HCT116 (cell line): ENCODE data around the gene CCDC3. TPM values are rescaled to one million over a fixed set of nuclear protein-coding genes. Genes with fewer than 3 reads are reported as not detected.

Experiments used
- ATAC-seq: fragments of 200-7000 bp; cut with Tn5 transposase; 2 replicates; pipeline ENCODE4 v1.9.1; 2020; ENCODE audit warnings: mild to moderate bottlenecking, moderate library complexity
- BruUV-seq: library from RNA; stranded (reverse); fragments of 400-500 nt; replicated peaks from 2 replicates; lab custom pipeline; 2021; lab: Mats Ljungman, UMichigan
- CTCF ChIA-PET: fragments of 300-600 bp; sonication (Branson Sonifier 250); formaldehyde crosslinking; loops from one replicate; lab custom pipeline; 2021; ENCODE audit warnings: antibody characterized with exemption; lab: Charles Lee
- POLR2A ChIA-PET: fragments of 300-600, 350-600 bp; sonication (Branson Sonifier 250); formaldehyde crosslinking; loops from one replicate; lab custom pipeline; 2021; ENCODE audit warnings: antibody characterized with exemption; lab: Charles Lee
- RAD21 ChIA-PET, 2 experiments: fragments of 300-600 bp; sonication (Branson Sonifier 250); formaldehyde crosslinking; loops; one replicate each; lab custom pipeline; 2023; ENCODE audit warnings: low total read pairs in 2 of 2; ENCODE audit not compliant: uncharacterized antibody in 2 of 2, unreplicated experiment in 2 of 2, low non-redundant PET in 1 of 2; lab: Charles Lee
- DNase-seq: peaks from one replicate; pipeline ENCODE4 v3.0.0-alpha.2; 2010; ENCODE audit warnings: low read depth, low spot score
- H2AFZ ChIP-seq: fragments of 200-600 bp; shearing (Covaris generic), sonication (generic); 2 replicates; pipeline ENCODE4 v1.6.1; 2017; ENCODE audit warnings: low read depth, mixed run types, mixed read lengths, antibody characterized with exemption, low read length; ENCODE audit not compliant: poor library complexity, severe bottlenecking
- H3K27ac ChIP-seq: 2 replicates; pipeline ENCODE4 v1.5.1; 2012; ENCODE audit warnings: low read depth, low read length
- H3K27me3 ChIP-seq: fragments of 200-600 bp; sonication (generic); 2 replicates; pipeline ENCODE4 v1.6.1; 2016; ENCODE audit warnings: mixed run types, low read length, mixed read lengths; ENCODE audit not compliant: insufficient read depth
- H3K36me3 ChIP-seq, 2 experiments: fragments of 200-500 bp in 1 of 2; fragments of 200-600 bp in 1 of 2; sonication (Bioruptor generic) in 1 of 2; sonication (generic) in 1 of 2; 2 replicates each; pipeline versions ENCODE4 v1.5.1 to v1.6.1; 2014 to 2016; ENCODE audit warnings: low read length in 2 of 2, inconsistent platforms in 1 of 2, mixed read lengths in 1 of 2, mixed run types in 1 of 2; ENCODE audit not compliant: insufficient read depth in 2 of 2, control insufficient read depth in 1 of 2
- H3K4me1 ChIP-seq, 2 experiments: fragments of 200-600 bp in 1 of 2; sonication (generic) in 1 of 2; 2 replicates each; pipeline versions ENCODE4 v1.5.1 to v1.6.1; 2012 to 2017; ENCODE audit warnings: low read length in 2 of 2, inconsistent platforms in 1 of 2, mild to moderate bottlenecking in 1 of 2, mixed read lengths in 1 of 2, mixed run types in 1 of 2, moderate library complexity in 1 of 2; ENCODE audit not compliant: insufficient read depth in 2 of 2, control insufficient read depth in 1 of 2
- H3K4me2 ChIP-seq: fragments of 200-600 bp; sonication (generic); 2 replicates; pipeline ENCODE4 v1.6.1; 2017; ENCODE audit warnings: mixed run types, low read length, mixed read lengths
- H3K4me3 ChIP-seq, 2 experiments: fragments of 200-600 bp in 1 of 2; sonication (generic) in 1 of 2; replicated peaks in 1 of 2; 2 replicates each; pipeline ENCODE4 v1.5.1; 2011 to 2016; ENCODE audit warnings: low read length in 2 of 2, control low read depth in 1 of 2, low read depth in 1 of 2, mild to moderate bottlenecking in 1 of 2, mixed read lengths in 1 of 2, mixed run types in 1 of 2
- H3K79me2 ChIP-seq: fragments of 200-600 bp; sonication (generic); 2 replicates; pipeline ENCODE4 v1.6.1; 2017; ENCODE audit warnings: mild to moderate bottlenecking, mixed run types, low read length, moderate library complexity, mixed read lengths; ENCODE audit not compliant: insufficient read depth
- H3K9ac ChIP-seq: fragments of 200-600 bp; sonication (generic); 2 replicates; pipeline ENCODE4 v1.6.1; 2016; ENCODE audit warnings: low read length, mixed read lengths
- H3K9me2 ChIP-seq: fragments of 200-600 bp; sonication (generic), shearing (Covaris generic); 2 replicates; pipeline ENCODE4 v1.6.1; 2017; ENCODE audit warnings: mixed run types, mild to moderate bottlenecking, moderate library complexity; ENCODE audit not compliant: insufficient read depth
- H3K9me3 ChIP-seq, 2 experiments: fragments of 200-500 bp in 1 of 2; fragments of 200-600 bp in 1 of 2; sonication (Bioruptor generic) in 1 of 2; sonication (generic) in 1 of 2; 2 replicates each; pipeline ENCODE4 v1.6.1; 2014 to 2017; ENCODE audit warnings: low read length in 2 of 2, mixed read lengths in 2 of 2, inconsistent platforms in 1 of 2, low read depth in 1 of 2, mild to moderate bottlenecking in 1 of 2, mixed run types in 1 of 2, moderate library complexity in 1 of 2; ENCODE audit not compliant: control insufficient read depth in 1 of 2, insufficient read depth in 1 of 2
- H4K20me1 ChIP-seq: fragments of 200-600 bp; sonication (generic), shearing (Covaris generic); 2 replicates; pipeline ENCODE4 v1.6.1; 2017; ENCODE audit warnings: mixed run types, mild to moderate bottlenecking, moderate library complexity; ENCODE audit not compliant: insufficient read depth
- CEBPB ChIP-seq: IDR thresholded peaks from 2 replicates; pipeline ENCODE4 v1.6.1; 2012; ENCODE audit warnings: low read depth
- EGR1 ChIP-seq: IDR thresholded peaks from 2 replicates; pipeline ENCODE4 v1.6.1; 2012; ENCODE audit warnings: low read depth
- ELF1 ChIP-seq: IDR thresholded peaks from 2 replicates; pipeline ENCODE4 v1.6.1; 2012; ENCODE audit warnings: low read depth, borderline replicate concordance
- YY1 ChIP-seq: IDR thresholded peaks from 2 replicates; pipeline ENCODE4 v1.6.1; 2011; ENCODE audit warnings: low read length, low read depth, moderate library complexity, mild to moderate bottlenecking; ENCODE audit not compliant: insufficient replicate concordance; ENCODE audit errors: extremely low read depth
- intact Hi-C: fragments of 100-400 bp; cut with micrococcal nuclease; formaldehyde crosslinking; loops from 2 replicates; pipeline ENCODE4 v1.10.0; 2022
- total RNA-seq: library from RNA; stranded (reverse); gene quantifications from one replicate; pipeline ENCODE4 v1.2.1, GENCODE V29; 2021; ENCODE audit not compliant: unreplicated experiment
- TF ChIP-seq, protein P1 (sequence below): IDR thresholded peaks from 2 replicates; pipeline ENCODE4 v1.6.1; 2012
- TF ChIP-seq, protein P2 (sequence below): IDR thresholded peaks from 2 replicates; pipeline ENCODE4 v1.6.1; 2011; ENCODE audit warnings: mild to moderate bottlenecking, low read length, moderate library complexity; ENCODE audit not compliant: insufficient replicate concordance; ENCODE audit errors: extremely low read depth
- TF ChIP-seq, protein P3 (sequence below): IDR thresholded peaks from 2 replicates; pipeline ENCODE4 v1.6.1; 2012; ENCODE audit warnings: low read depth

The CCDC3 gene
- total RNA-seq, 1 experiment from 2014 or later = 10.5 TPM

DNA sequence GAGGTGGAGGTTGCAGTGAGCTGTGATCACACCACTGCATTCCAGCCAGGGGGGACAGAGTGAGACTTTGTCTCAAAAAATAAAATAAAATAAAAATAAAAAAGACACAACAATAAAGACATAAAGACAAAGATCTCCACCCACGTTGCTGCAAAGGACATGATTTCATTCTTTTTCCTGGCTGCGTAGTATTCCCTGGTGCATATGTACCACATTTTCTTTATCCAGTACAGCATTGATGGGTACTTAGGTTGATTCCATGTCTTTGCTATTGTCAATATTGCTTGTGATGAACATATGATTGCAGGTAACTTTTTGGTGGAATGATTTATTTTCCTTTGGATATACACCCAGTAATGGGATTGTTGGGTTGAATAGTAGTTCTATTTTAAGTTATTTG, 42.0 kb upstream of the CCDC3 start:
- Histone ChIP-seq H3K36me3 (no peaks in the 10 kb centered on the region), H3K27ac (no peak overlapping the region), H2AFZ (no peak overlapping the region), H3K9me2 (no peaks in the 10 kb centered on the region), H3K4me2 (no peak overlapping the region), H3K79me2 (no peaks in the 10 kb centered on the region), H4K20me1 (no peaks in the 10 kb centered on the region), H3K4me1 (peaks cover 3 to 5% of the 10 kb centered on the region in 2 experiments; a peak in 3 of 4 replicates), H3K9me3 (no peaks in the 10 kb centered on the region), H3K9ac (no peak overlapping the region), H3K4me3 (no peak overlapping the region), H3K27me3 (no peaks in the 10 kb centered on the region)
- ChIA-PET CTCF (no interaction called here), POLR2A (no interaction called here), RAD21 (no interaction called here)
- DNase-seq = no peak
- TF ChIP-seq, protein P1, sequence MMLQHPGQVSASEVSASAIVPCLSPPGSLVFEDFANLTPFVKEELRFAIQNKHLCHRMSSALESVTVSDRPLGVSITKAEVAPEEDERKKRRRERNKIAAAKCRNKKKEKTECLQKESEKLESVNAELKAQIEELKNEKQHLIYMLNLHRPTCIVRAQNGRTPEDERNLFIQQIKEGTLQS = no peak
- TF ChIP-seq, protein P2, sequence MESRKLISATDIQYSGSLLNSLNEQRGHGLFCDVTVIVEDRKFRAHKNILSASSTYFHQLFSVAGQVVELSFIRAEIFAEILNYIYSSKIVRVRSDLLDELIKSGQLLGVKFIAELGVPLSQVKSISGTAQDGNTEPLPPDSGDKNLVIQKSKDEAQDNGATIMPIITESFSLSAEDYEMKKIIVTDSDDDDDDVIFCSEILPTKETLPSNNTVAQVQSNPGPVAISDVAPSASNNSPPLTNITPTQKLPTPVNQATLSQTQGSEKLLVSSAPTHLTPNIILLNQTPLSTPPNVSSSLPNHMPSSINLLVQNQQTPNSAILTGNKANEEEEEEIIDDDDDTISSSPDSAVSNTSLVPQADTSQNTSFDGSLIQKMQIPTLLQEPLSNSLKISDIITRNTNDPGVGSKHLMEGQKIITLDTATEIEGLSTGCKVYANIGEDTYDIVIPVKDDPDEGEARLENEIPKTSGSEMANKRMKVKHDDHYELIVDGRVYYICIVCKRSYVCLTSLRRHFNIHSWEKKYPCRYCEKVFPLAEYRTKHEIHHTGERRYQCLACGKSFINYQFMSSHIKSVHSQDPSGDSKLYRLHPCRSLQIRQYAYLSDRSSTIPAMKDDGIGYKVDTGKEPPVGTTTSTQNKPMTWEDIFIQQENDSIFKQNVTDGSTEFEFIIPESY = no peak
- TF ChIP-seq EGR1 = no peak
- TF ChIP-seq CEBPB = no peak
- TF ChIP-seq, protein P3, sequence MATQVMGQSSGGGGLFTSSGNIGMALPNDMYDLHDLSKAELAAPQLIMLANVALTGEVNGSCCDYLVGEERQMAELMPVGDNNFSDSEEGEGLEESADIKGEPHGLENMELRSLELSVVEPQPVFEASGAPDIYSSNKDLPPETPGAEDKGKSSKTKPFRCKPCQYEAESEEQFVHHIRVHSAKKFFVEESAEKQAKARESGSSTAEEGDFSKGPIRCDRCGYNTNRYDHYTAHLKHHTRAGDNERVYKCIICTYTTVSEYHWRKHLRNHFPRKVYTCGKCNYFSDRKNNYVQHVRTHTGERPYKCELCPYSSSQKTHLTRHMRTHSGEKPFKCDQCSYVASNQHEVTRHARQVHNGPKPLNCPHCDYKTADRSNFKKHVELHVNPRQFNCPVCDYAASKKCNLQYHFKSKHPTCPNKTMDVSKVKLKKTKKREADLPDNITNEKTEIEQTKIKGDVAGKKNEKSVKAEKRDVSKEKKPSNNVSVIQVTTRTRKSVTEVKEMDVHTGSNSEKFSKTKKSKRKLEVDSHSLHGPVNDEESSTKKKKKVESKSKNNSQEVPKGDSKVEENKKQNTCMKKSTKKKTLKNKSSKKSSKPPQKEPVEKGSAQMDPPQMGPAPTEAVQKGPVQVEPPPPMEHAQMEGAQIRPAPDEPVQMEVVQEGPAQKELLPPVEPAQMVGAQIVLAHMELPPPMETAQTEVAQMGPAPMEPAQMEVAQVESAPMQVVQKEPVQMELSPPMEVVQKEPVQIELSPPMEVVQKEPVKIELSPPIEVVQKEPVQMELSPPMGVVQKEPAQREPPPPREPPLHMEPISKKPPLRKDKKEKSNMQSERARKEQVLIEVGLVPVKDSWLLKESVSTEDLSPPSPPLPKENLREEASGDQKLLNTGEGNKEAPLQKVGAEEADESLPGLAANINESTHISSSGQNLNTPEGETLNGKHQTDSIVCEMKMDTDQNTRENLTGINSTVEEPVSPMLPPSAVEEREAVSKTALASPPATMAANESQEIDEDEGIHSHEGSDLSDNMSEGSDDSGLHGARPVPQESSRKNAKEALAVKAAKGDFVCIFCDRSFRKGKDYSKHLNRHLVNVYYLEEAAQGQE = no peak
- no peak for TF ChIP-seq YY1
- no peak for TF ChIP-seq ELF1
- no peak for ATAC-seq
- no TSS peak for BruUV-seq
- intact Hi-C loops = no loop called here
